Neural crest cell (in vitro differentiated cells): Measurements from ENCODE around the gene PKD1. TPM values are rescaled to one million over a fixed set of nuclear protein-coding genes. Genes with fewer than 3 reads are reported as not detected.
A peak's percentile ranks its signal among the peaks of the same experiment; 100 is the strongest.

ENCODE experiments used
- DNase-seq: peaks from one replicate; pipeline ENCODE4 v3.0.0; 2021; ENCODE audit warnings: low read depth, mixed read lengths, low spot score
- H3K27ac Mint-ChIP-seq: one replicate; pipeline ENCODE4 v1.8.0; 2021; ENCODE audit warnings: mild to moderate bottlenecking, mixed read lengths; ENCODE audit not compliant: unreplicated experiment
- H3K27me3 Mint-ChIP-seq: 2 replicates; pipeline ENCODE4 v1.8.0; 2021; ENCODE audit warnings: low read depth, mild to moderate bottlenecking, mixed read lengths
- H3K36me3 Mint-ChIP-seq: 2 replicates; pipeline ENCODE4 v1.8.0; 2021; ENCODE audit warnings: low read depth, mild to moderate bottlenecking, mixed read lengths
- H3K4me1 Mint-ChIP-seq: 2 replicates; pipeline ENCODE4 v1.8.0; 2021; ENCODE audit warnings: mixed read lengths
- H3K4me3 Mint-ChIP-seq: one replicate; pipeline ENCODE4 v1.8.0; 2021; ENCODE audit warnings: mild to moderate bottlenecking, mixed read lengths
- H3K9me3 Mint-ChIP-seq: 2 replicates; pipeline ENCODE4 v1.8.0; 2021; ENCODE audit warnings: mixed read lengths
- CTCF ChIP-seq: fragments of 200-600 bp; sonication (generic); conservative IDR thresholded peaks from 2 replicates; pipeline ENCODE4 v1.5.0; 2021; ENCODE audit warnings: antibody characterized with exemption, mild to moderate bottlenecking
- total RNA-seq: library from RNA; stranded (reverse); gene quantifications from 2 replicates; pipeline ENCODE4 v1.2.1, GENCODE V29; 2021

Gene PKD1
- total RNA-seq, 1 donor from 2014 or later, result 115 TPM

GRCh38 chr16:2162676-2163118 is 27.0 kb upstream of the PKD1 start:
- H3K9me3 Mint-ChIP-seq, result no peaks in the 10 kb centered on the region
- no peaks in the 10 kb centered on the region for H3K36me3 Mint-ChIP-seq
- no peak overlapping the region for H3K27ac Mint-ChIP-seq

GRCh38 chr16:2161911-2162310 is 26.2 kb upstream of the PKD1 start:
- no peak overlapping the region for H3K27ac Mint-ChIP-seq
- no peaks in the 10 kb centered on the region for H3K27me3 Mint-ChIP-seq
- H3K4me3 Mint-ChIP-seq, result no peak overlapping the region
- no peaks in the 10 kb centered on the region for H3K9me3 Mint-ChIP-seq
- no peak for DNase-seq
- H3K36me3 Mint-ChIP-seq, result no peaks in the 10 kb centered on the region
- H3K4me1 Mint-ChIP-seq, result peaks cover 13% of the 10 kb centered on the region
- no peak for TF ChIP-seq CTCF

More at GRCh38 chr16:2162676-2163118, 27.0 kb upstream of the PKD1 start:
- Mint-ChIP-seq H3K4me3 (no peak overlapping the region), H3K27me3 (no peaks in the 10 kb centered on the region), H3K4me1 (peaks cover 6% of the 10 kb centered on the region)
- no peak for TF ChIP-seq CTCF
- no peak for DNase-seq

- Mint-ChIP-seq H3K4me1 (peaks cover 22% of the 10 kb centered on the region), H3K9me3 (no peaks in the 10 kb centered on the region), H3K4me3 (no peak overlapping the region), H3K27me3 (no peaks in the 10 kb centered on the region), H3K27ac (no peak overlapping the region), H3K36me3 (no peaks in the 10 kb centered on the region)
- DNase-seq, result no peak
- TF ChIP-seq CTCF, result no peak
Observed at GRCh38 chr16:2160915-2161551, 25.3 kb upstream of the PKD1 start.

GRCh38 chr16:2159175-2159838 is 23.6 kb upstream of the PKD1 start:
- Mint-ChIP-seq H3K27me3 (peaks cover 3% of the 10 kb centered on the region), H3K27ac (peak overlapping the region; percentile 57), H3K4me1 (peaks cover 31% of the 10 kb centered on the region), H3K4me3 (peak overlapping the region; percentile 83), H3K9me3 (no peaks in the 10 kb centered on the region), H3K36me3 (peaks cover 6% of the 10 kb centered on the region)
- no peak for TF ChIP-seq CTCF
- DNase-seq, result no peak

- H3K9me3 Mint-ChIP-seq, result no peaks in the 10 kb centered on the region
- no peak for TF ChIP-seq CTCF
- peaks cover 3% of the 10 kb centered on the region for H3K27me3 Mint-ChIP-seq
- peaks cover 42% of the 10 kb centered on the region for H3K4me1 Mint-ChIP-seq
- peak overlapping the region; percentile 83 for H3K4me3 Mint-ChIP-seq
- H3K27ac Mint-ChIP-seq, result no peak overlapping the region
- H3K36me3 Mint-ChIP-seq, result peaks cover 8% of the 10 kb centered on the region
- DNase-seq, result no peak
Observed at GRCh38 chr16:2158262-2158638, 22.6 kb upstream of the PKD1 start.
